Measurements from ENCODE around the gene IGF2BP2.
"Not testable (repeated sequence)": the region's sequence is repeated elsewhere in the genome, so short reads cannot be mapped to it uniquely, and the experiment has no call there.

IGF2BP2 gene

DNA sequence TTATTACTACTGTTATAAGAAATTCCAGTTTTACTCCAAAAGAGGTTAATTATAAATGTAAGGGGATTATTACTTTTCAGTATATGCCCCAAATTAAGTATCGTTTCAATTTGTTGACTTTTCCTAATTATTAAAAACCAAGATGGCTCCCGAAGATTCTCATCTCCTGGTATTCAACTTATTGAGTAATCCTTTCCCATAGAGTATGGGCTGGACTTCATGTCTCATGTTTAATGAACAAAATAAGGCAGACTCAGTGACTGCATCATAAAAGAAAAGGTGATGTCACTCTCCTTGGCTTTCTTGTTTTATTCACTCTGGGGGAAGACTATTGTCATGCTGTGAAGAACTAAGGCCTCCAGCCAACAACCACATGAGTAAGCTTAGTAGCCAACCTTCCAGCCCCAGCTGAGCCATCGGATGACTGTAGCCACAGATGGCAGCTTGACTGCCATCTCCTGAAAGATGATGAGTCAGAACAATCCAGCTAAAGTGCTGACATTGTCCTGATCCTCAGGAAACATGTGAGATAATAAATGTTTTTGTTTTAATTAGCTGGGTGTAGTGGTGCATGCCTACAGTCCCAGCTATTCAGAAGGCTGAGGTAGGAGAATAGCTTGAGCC, 17.3 kb downstream of the IGF2BP2 start:
- H2AFZ ChIP-seq (ENCODE audit: low read length) = no peak overlapping the region
- H3K27me3 ChIP-seq (ENCODE audit: control insufficient read depth in 3 of 3, insufficient read depth in 3 of 3, low read depth in 1 of 3, low read length in 3 of 3) = no peaks in the 10 kb centered on the region
- H3K79me1 ChIP-seq (ENCODE audit: low read depth, low read length) = no peaks in the 10 kb centered on the region
- H3K14ac ChIP-seq (ENCODE audit: low read length) = no peak overlapping the region
- H3K9ac ChIP-seq (ENCODE audit: low read depth, low read length, poor library complexity) = no peak overlapping the region
- H2AK5ac ChIP-seq (ENCODE audit: low read depth, low read length) = no peak overlapping the region
- H2BK12ac ChIP-seq (ENCODE audit: low read length) = no peak overlapping the region
- H3K4me2 ChIP-seq (ENCODE audit: insufficient read depth, low read length, poor library complexity, severe bottlenecking) = no peak overlapping the region
- H3K23ac ChIP-seq (ENCODE audit: low read depth, low read length, poor library complexity) = no peak overlapping the region
- H3K4ac ChIP-seq (ENCODE audit: low read length) = no peak overlapping the region
- H3K36me3 ChIP-seq (replicated peaks in 1 of 2; ENCODE audit: control insufficient read depth in 2 of 2, insufficient read depth in 2 of 2, low read length in 2 of 2) = peaks cover 0 to 26% of the 10 kb centered on the region in 2 donors
- H3K27ac ChIP-seq (replicated peaks; ENCODE audit: low read length) = no peak overlapping the region
- no peak overlapping the region for H3K4me3 ChIP-seq (ENCODE audit: low read length in 2 of 2)
- H2BK5ac ChIP-seq (ENCODE audit: low read length) = no peak overlapping the region
- WGBS, 2 donors (ENCODE audit: extremely low coverage in 2 of 2, insufficient read length in 2 of 2, insufficient replicate concordance in 1 of 2) = no CpG with 5 or more reads among the region's 3 CpGs
- H2BK120ac ChIP-seq (ENCODE audit: low read depth, low read length) = no peak overlapping the region
- no peak overlapping the region for H3K18ac ChIP-seq (ENCODE audit: low read length)
- peaks cover 0 to 8% of the 10 kb centered on the region in 2 donors for H3K4me1 ChIP-seq (ENCODE audit: control insufficient read depth in 2 of 2, insufficient read depth in 1 of 2, low read depth in 1 of 2, low read length in 2 of 2)
- no peak overlapping the region for H2BK15ac ChIP-seq (ENCODE audit: low read length)
- H3K9me3 ChIP-seq (replicated peaks in 1 of 2; ENCODE audit: control insufficient read depth in 2 of 2, insufficient read depth in 1 of 2, low read depth in 1 of 2, low read length in 2 of 2) = peaks cover 0 to 9% of the 10 kb centered on the region in 2 donors
- H4K91ac ChIP-seq (ENCODE audit: low read depth, low read length, poor library complexity) = no peak overlapping the region
- no peak for DNase-seq (ENCODE audit: low spot score)
- no peak overlapping the region for H4K8ac ChIP-seq (ENCODE audit: low read depth, low read length)

DNA sequence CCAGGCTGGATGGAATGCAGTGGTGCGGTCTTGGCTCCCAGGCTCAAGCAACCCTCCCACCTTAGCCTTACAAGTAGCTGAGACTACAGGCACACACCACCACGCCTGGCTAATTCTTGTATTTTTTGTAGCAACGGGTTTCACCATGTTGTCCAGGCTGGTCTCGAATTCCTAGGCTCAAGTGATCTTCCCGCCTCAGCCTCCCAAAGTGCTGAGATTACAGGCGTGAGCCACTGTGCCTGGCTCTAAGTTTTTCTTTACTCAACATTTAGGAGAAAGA, 26.1 kb downstream of the IGF2BP2 start:
- Histone ChIP-seq H3K9me3 (replicated peaks in 1 of 2; ENCODE audit: control insufficient read depth in 2 of 2, insufficient read depth in 1 of 2, low read depth in 1 of 2, low read length in 2 of 2) (peaks cover 0 to 16% of the 10 kb centered on the region in 2 donors), H3K79me1 (ENCODE audit: low read depth, low read length) (peaks cover 12% of the 10 kb centered on the region), H3K36me3 (replicated peaks in 1 of 2; ENCODE audit: control insufficient read depth in 2 of 2, insufficient read depth in 2 of 2, low read length in 2 of 2) (peaks cover 0 to 12% of the 10 kb centered on the region in 2 donors)
- not testable (repeated sequence) for H3K4me2 ChIP-seq (ENCODE audit: insufficient read depth, low read length, poor library complexity, severe bottlenecking); H3K23ac ChIP-seq (ENCODE audit: low read depth, low read length, poor library complexity); H2AFZ ChIP-seq (ENCODE audit: low read length); H3K27ac ChIP-seq (replicated peaks; ENCODE audit: low read length); H3K4me3 ChIP-seq (ENCODE audit: low read length in 2 of 2); H3K14ac ChIP-seq (ENCODE audit: low read length); H2BK12ac ChIP-seq (ENCODE audit: low read length); H2BK120ac ChIP-seq (ENCODE audit: low read depth, low read length); H3K9ac ChIP-seq (ENCODE audit: low read depth, low read length, poor library complexity); H2BK5ac ChIP-seq (ENCODE audit: low read length); H2AK5ac ChIP-seq (ENCODE audit: low read depth, low read length); H2BK15ac ChIP-seq (ENCODE audit: low read length); H3K4ac ChIP-seq (ENCODE audit: low read length); H4K8ac ChIP-seq (ENCODE audit: low read depth, low read length); H3K27me3 ChIP-seq (ENCODE audit: control insufficient read depth in 3 of 3, insufficient read depth in 3 of 3, low read depth in 1 of 3, low read length in 3 of 3); H4K91ac ChIP-seq (ENCODE audit: low read depth, low read length, poor library complexity); H3K4me1 ChIP-seq (ENCODE audit: control insufficient read depth in 2 of 2, insufficient read depth in 1 of 2, low read depth in 1 of 2, low read length in 2 of 2); H3K18ac ChIP-seq (ENCODE audit: low read length); DNase-seq (ENCODE audit: low spot score)
- no CpG with 5 or more reads among the region's 6 CpGs for WGBS, 2 donors (ENCODE audit: extremely low coverage in 2 of 2, insufficient read length in 2 of 2, insufficient replicate concordance in 1 of 2)

- no peak for DNase-seq (ENCODE audit: low spot score)
- Histone ChIP-seq H2AK5ac (ENCODE audit: low read depth, low read length) (no peak overlapping the region), H2BK15ac (ENCODE audit: low read length) (no peak overlapping the region), H3K9ac (ENCODE audit: low read depth, low read length, poor library complexity) (no peak overlapping the region), H3K18ac (ENCODE audit: low read length) (no peak overlapping the region), H3K27me3 (ENCODE audit: control insufficient read depth in 3 of 3, insufficient read depth in 3 of 3, low read depth in 1 of 3, low read length in 3 of 3) (no peaks in the 10 kb centered on the region), H2BK12ac (ENCODE audit: low read length) (no peak overlapping the region), H3K79me1 (ENCODE audit: low read depth, low read length) (peaks cover 12% of the 10 kb centered on the region), H3K9me3 (replicated peaks in 1 of 2; ENCODE audit: control insufficient read depth in 2 of 2, insufficient read depth in 1 of 2, low read depth in 1 of 2, low read length in 2 of 2) (peaks cover 0 to 16% of the 10 kb centered on the region in 2 donors), H3K4me3 (ENCODE audit: low read length in 2 of 2) (no peak overlapping the region), H4K8ac (ENCODE audit: low read depth, low read length) (no peak overlapping the region), H2BK5ac (ENCODE audit: low read length) (no peak overlapping the region), H4K91ac (ENCODE audit: low read depth, low read length, poor library complexity) (no peak overlapping the region), H3K4ac (ENCODE audit: low read length) (no peak overlapping the region), H3K4me1 (ENCODE audit: control insufficient read depth in 2 of 2, insufficient read depth in 1 of 2, low read depth in 1 of 2, low read length in 2 of 2) (peaks cover 0 to 8% of the 10 kb centered on the region in 2 donors), H2BK120ac (ENCODE audit: low read depth, low read length) (no peak overlapping the region), H3K4me2 (ENCODE audit: insufficient read depth, low read length, poor library complexity, severe bottlenecking) (no peak overlapping the region), H3K27ac (replicated peaks; ENCODE audit: low read length) (no peak overlapping the region), H3K36me3 (replicated peaks in 1 of 2; ENCODE audit: control insufficient read depth in 2 of 2, insufficient read depth in 2 of 2, low read length in 2 of 2) (peaks cover 0 to 12% of the 10 kb centered on the region in 2 donors), H3K23ac (ENCODE audit: low read depth, low read length, poor library complexity) (no peak overlapping the region), H2AFZ (ENCODE audit: low read length) (no peak overlapping the region), H3K14ac (ENCODE audit: low read length) (no peak overlapping the region)
- no CpG with 5 or more reads among the region's 8 CpGs for WGBS, 2 donors (ENCODE audit: extremely low coverage in 2 of 2, insufficient read length in 2 of 2, insufficient replicate concordance in 1 of 2)
Observed at GRCh38 chr3:185797993-185798830, 26.6 kb downstream of the IGF2BP2 start.

DNA sequence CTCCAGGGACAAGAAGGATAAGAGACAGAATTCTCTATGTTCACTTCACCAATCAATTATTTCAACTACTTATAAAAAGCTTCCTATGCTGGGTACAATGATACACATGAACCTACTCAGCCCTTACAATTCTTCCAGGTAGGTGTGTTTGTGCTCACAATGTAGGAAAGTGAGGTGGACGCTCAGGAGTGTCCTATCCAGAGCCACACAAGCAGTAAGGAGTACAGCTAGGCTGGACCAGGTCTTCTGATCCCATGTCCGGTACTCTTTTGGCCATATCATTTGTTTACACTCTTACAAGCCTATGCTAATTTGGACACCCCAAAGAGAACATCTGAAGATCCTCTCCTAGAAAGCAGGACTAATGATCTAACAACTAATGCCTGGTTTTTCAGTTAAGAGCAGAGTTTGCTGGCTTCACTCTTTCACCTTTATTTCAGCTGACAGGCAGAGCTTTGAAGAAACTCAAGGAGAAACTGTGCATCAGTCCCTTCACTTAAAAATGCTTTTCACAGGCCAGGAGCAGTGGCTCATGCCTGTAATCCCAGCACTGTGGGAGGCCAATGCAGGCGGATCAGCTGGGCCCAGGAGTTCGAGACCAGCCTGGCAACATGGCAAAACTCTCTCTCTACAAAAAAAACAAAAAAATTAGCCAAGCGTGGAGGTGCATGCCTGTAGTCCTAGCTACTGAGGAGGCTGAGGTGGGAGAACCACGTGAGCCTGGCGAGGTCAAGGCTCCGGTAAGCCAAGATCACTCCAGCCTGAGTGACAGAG, 27.5 kb downstream of the IGF2BP2 start:
- no peak overlapping the region for H3K4me3 ChIP-seq (ENCODE audit: low read length in 2 of 2)
- no peak overlapping the region for H3K23ac ChIP-seq (ENCODE audit: low read depth, low read length, poor library complexity)
- no CpG with 5 or more reads among the region's 8 CpGs for WGBS, 2 donors (ENCODE audit: extremely low coverage in 2 of 2, insufficient read length in 2 of 2, insufficient replicate concordance in 1 of 2)
- H2BK12ac ChIP-seq (ENCODE audit: low read length) = no peak overlapping the region
- H2AK5ac ChIP-seq (ENCODE audit: low read depth, low read length) = no peak overlapping the region
- no peak overlapping the region for H2BK5ac ChIP-seq (ENCODE audit: low read length)
- H3K27ac ChIP-seq (replicated peaks; ENCODE audit: low read length) = peak overlapping the region; percentile 2
- H3K27me3 ChIP-seq (ENCODE audit: control insufficient read depth in 3 of 3, insufficient read depth in 3 of 3, low read depth in 1 of 3, low read length in 3 of 3) = no peaks in the 10 kb centered on the region
- peaks cover 0 to 8% of the 10 kb centered on the region in 2 donors for H3K4me1 ChIP-seq (ENCODE audit: control insufficient read depth in 2 of 2, insufficient read depth in 1 of 2, low read depth in 1 of 2, low read length in 2 of 2)
- H2BK15ac ChIP-seq (ENCODE audit: low read length) = no peak overlapping the region
- H3K14ac ChIP-seq (ENCODE audit: low read length) = no peak overlapping the region
- no peak overlapping the region for H2AFZ ChIP-seq (ENCODE audit: low read length)
- no peak for DNase-seq (ENCODE audit: low spot score)
- no peak overlapping the region for H4K91ac ChIP-seq (ENCODE audit: low read depth, low read length, poor library complexity)
- H3K9me3 ChIP-seq (replicated peaks in 1 of 2; ENCODE audit: control insufficient read depth in 2 of 2, insufficient read depth in 1 of 2, low read depth in 1 of 2, low read length in 2 of 2) = peaks cover 0 to 13% of the 10 kb centered on the region in 2 donors
- no peak overlapping the region for H3K9ac ChIP-seq (ENCODE audit: low read depth, low read length, poor library complexity)
- H3K4me2 ChIP-seq (ENCODE audit: insufficient read depth, low read length, poor library complexity, severe bottlenecking) = no peak overlapping the region
- no peak overlapping the region for H4K8ac ChIP-seq (ENCODE audit: low read depth, low read length)
- H3K36me3 ChIP-seq (replicated peaks in 1 of 2; ENCODE audit: control insufficient read depth in 2 of 2, insufficient read depth in 2 of 2, low read length in 2 of 2) = peaks cover 0 to 10% of the 10 kb centered on the region in 2 donors
- H3K4ac ChIP-seq (ENCODE audit: low read length) = no peak overlapping the region
- no peak overlapping the region for H2BK120ac ChIP-seq (ENCODE audit: low read depth, low read length)
- H3K79me1 ChIP-seq (ENCODE audit: low read depth, low read length) = peaks cover 14% of the 10 kb centered on the region
- H3K18ac ChIP-seq (ENCODE audit: low read length) = no peak overlapping the region

Measured in neuronal stem cell (in vitro differentiated cells).